CD8-positive, alpha-beta memory T cell (primary cell): ENCODE results near the gene ATXN7L3. TPM values are rescaled to one million over a fixed set of nuclear protein-coding genes. Genes with fewer than 3 reads are reported as not detected.
"Not testable (repeated sequence)": the region's sequence is repeated elsewhere in the genome, so short reads cannot be mapped to it uniquely, and the experiment has no call there.

Experiments used
- CTCF ChIA-PET: fragments of 350-600 bp; sonication (Branson Sonifier 250); formaldehyde crosslinking; loops from one replicate; lab custom pipeline; 2021; ENCODE audit warnings: antibody characterized with exemption; lab: Charles Lee
- POLR2A ChIA-PET: fragments of 350-600 bp; sonication (Branson Sonifier 250); formaldehyde crosslinking; loops from one replicate; lab custom pipeline; 2021; ENCODE audit warnings: antibody characterized with exemption; lab: Charles Lee
- DNase-seq, 5 donors: peaks; one replicate each; pipeline versions ENCODE4 v3.0.0 to v3.0.0-alpha.2; 2020 to 2022; ENCODE audit warnings: mixed read lengths in 1 of 5
- H3K27ac ChIP-seq: one replicate; pipeline ENCODE4 v1.7.0; 2013; ENCODE audit warnings: low read depth, mild to moderate bottlenecking, low read length, moderate library complexity
- H3K27me3 ChIP-seq: 2 replicates; pipeline ENCODE4 v1.7.0; 2013; ENCODE audit warnings: low read length, mild to moderate bottlenecking; ENCODE audit not compliant: insufficient read depth, poor library complexity, severe bottlenecking
- H3K36me3 ChIP-seq: 2 replicates; pipeline ENCODE4 v1.7.0; 2013; ENCODE audit warnings: mild to moderate bottlenecking, low read length, moderate library complexity; ENCODE audit not compliant: insufficient read depth
- H3K4me1 ChIP-seq: 2 replicates; pipeline ENCODE4 v1.7.0; 2013; ENCODE audit warnings: mild to moderate bottlenecking, low read length, moderate library complexity; ENCODE audit not compliant: insufficient read depth
- H3K4me3 ChIP-seq: 2 replicates; pipeline ENCODE4 v1.7.0; 2013; ENCODE audit warnings: mild to moderate bottlenecking, low read length
- H3K9me3 ChIP-seq: 2 replicates; pipeline ENCODE4 v1.7.0; 2013; ENCODE audit warnings: mild to moderate bottlenecking, low read length
- H3K27ac Mint-ChIP-seq, 8 donors: one replicate each; pipeline ENCODE4 v1.8.0; 2020 to 2021; ENCODE audit warnings: mixed read lengths in 8 of 8, mild to moderate bottlenecking in 6 of 8, inconsistent platforms in 3 of 8, moderate library complexity in 3 of 8
- H3K27me3 Mint-ChIP-seq, 2 donors: one replicate each; pipeline ENCODE4 v1.8.0; 2020 to 2021; ENCODE audit warnings: mixed read lengths in 2 of 2, mild to moderate bottlenecking in 1 of 2, moderate library complexity in 1 of 2
- H3K36me3 Mint-ChIP-seq, 3 donors: one replicate each; pipeline ENCODE4 v1.8.0; 2020 to 2021; ENCODE audit warnings: mixed read lengths in 3 of 3, inconsistent platforms in 1 of 3, mild to moderate bottlenecking in 1 of 3
- H3K4me1 Mint-ChIP-seq, 3 donors: one replicate each; pipeline ENCODE4 v1.8.0; 2020 to 2021; ENCODE audit warnings: mixed read lengths in 3 of 3, inconsistent platforms in 1 of 3, mild to moderate bottlenecking in 1 of 3
- H3K4me3 Mint-ChIP-seq, 7 donors: one replicate each; pipeline ENCODE4 v1.8.0; 2020 to 2021; ENCODE audit warnings: mixed read lengths in 7 of 7, mild to moderate bottlenecking in 6 of 7, moderate library complexity in 4 of 7, inconsistent platforms in 2 of 7
- H3K9me3 Mint-ChIP-seq, 5 donors: one replicate each; pipeline ENCODE4 v1.8.0; 2020 to 2022; ENCODE audit warnings: mixed read lengths in 5 of 5, mild to moderate bottlenecking in 3 of 5, moderate library complexity in 2 of 5, inconsistent platforms in 1 of 5
- polyA plus RNA-seq: library from polyadenylated mRNA; unstranded; fragments of 300-500 nt; fragmentation: Illumina TruSeq; gene quantifications from one replicate; pipeline ENCODE4 v1.2.3, GENCODE V29; 2021
- total RNA-seq, 2 experiments: library from RNA; stranded (reverse); gene quantifications; one replicate each; pipeline ENCODE4 v1.2.3, GENCODE V29; 2021

ATXN7L3 gene
- total and polyA plus RNA-seq, 3 experiments from 2014 or later = 15.4 to 111 (median 96.6) TPM

GRCh38 chr17:44167181-44167861 is 32.4 kb downstream of the ATXN7L3 start:
- Histone ChIP-seq H3K36me3 (no peaks in the 10 kb centered on the region), H3K9me3 (no peaks in the 10 kb centered on the region), H3K4me1 (peaks cover 7% of the 10 kb centered on the region), H3K27ac (no peak overlapping the region), H3K27me3 (no peaks in the 10 kb centered on the region), H3K4me3 (no peak overlapping the region)
- Mint-ChIP-seq H3K4me1 (peaks cover 4 to 9% (median 8%) of the 10 kb centered on the region in 3 donors), H3K9me3 (no peaks in the 10 kb centered on the region), H3K27ac (no peak overlapping the region), H3K27me3 (peaks cover 0 to 1% of the 10 kb centered on the region in 2 donors), H3K36me3 (no peaks in the 10 kb centered on the region), H3K4me3 (no peak overlapping the region)
- no peak for DNase-seq
- ChIA-PET CTCF (interaction anchor here (0.9 to 1.0 kb wide), 2 partner anchors 8 to 28 kb away, joined by 3 read pairs; no protein-coding TSS in a partner anchor), POLR2A (interaction anchor here (0.8 kb wide), 1 partner anchor 18 kb away, joined by 3 read pairs; no protein-coding TSS in a partner anchor)

GRCh38 chr17:44164476-44164875 is 35.2 kb downstream of the ATXN7L3 start:
- no peak overlapping the region for H3K4me3 ChIP-seq
- no peak overlapping the region for H3K27ac Mint-ChIP-seq
- H3K9me3 ChIP-seq = no peaks in the 10 kb centered on the region
- H3K36me3 Mint-ChIP-seq = no peaks in the 10 kb centered on the region
- no peak overlapping the region for H3K4me3 Mint-ChIP-seq
- ChIA-PET CTCF (no interaction called here), POLR2A (no interaction called here)
- no peaks in the 10 kb centered on the region for H3K36me3 ChIP-seq
- no peaks in the 10 kb centered on the region for H3K9me3 Mint-ChIP-seq
- H3K27me3 ChIP-seq = no peaks in the 10 kb centered on the region
- no peaks in the 10 kb centered on the region for H3K27me3 Mint-ChIP-seq
- H3K4me1 ChIP-seq = peaks cover 7% of the 10 kb centered on the region
- no peak overlapping the region for H3K27ac ChIP-seq
- no peak for DNase-seq
- H3K4me1 Mint-ChIP-seq = peaks cover 4 to 11% (median 9%) of the 10 kb centered on the region in 3 donors

- ChIA-PET POLR2A (no interaction called here), CTCF (interaction anchor here (0.6 to 0.7 kb wide), 2 partner anchors 10 to 16 kb away, joined by 3 to 4 read pairs; no protein-coding TSS in a partner anchor)
Measured at GRCh38 chr17:44159519-44160210, 40.0 kb downstream of the ATXN7L3 start.

GRCh38 chr17:44155488-44155887 is 44.2 kb downstream of the ATXN7L3 start:
- no peak for DNase-seq
- POLR2A ChIA-PET = no interaction called here
- no peaks in the 10 kb centered on the region for H3K9me3 ChIP-seq
- no peaks in the 10 kb centered on the region for H3K4me1 ChIP-seq
- Mint-ChIP-seq H3K36me3 (no peaks in the 10 kb centered on the region), H3K9me3 (no peaks in the 10 kb centered on the region), H3K27me3 (no peaks in the 10 kb centered on the region), H3K4me3 (no peak overlapping the region), H3K27ac (peak overlapping the region in 1 of 8 donors; percentile 38), H3K4me1 (peaks cover 0 to 5% (median 0%) of the 10 kb centered on the region in 3 donors)
- no peaks in the 10 kb centered on the region for H3K27me3 ChIP-seq
- H3K27ac ChIP-seq = no peak overlapping the region
- H3K4me3 ChIP-seq = no peak overlapping the region
- CTCF ChIA-PET = no interaction called here
- no peaks in the 10 kb centered on the region for H3K36me3 ChIP-seq

More at GRCh38 chr17:44159519-44160210, 40.0 kb downstream of the ATXN7L3 start:
- peak in 1 of 5 donors; percentile 29 for DNase-seq
- Histone ChIP-seq H3K9me3 (no peaks in the 10 kb centered on the region), H3K27ac (no peak overlapping the region), H3K4me3 (no peak overlapping the region), H3K27me3 (no peaks in the 10 kb centered on the region), H3K4me1 (no peaks in the 10 kb centered on the region), H3K36me3 (no peaks in the 10 kb centered on the region)
- Mint-ChIP-seq H3K27ac (peak overlapping the region in 1 of 8 donors; percentile 24), H3K36me3 (no peaks in the 10 kb centered on the region), H3K9me3 (no peaks in the 10 kb centered on the region), H3K27me3 (no peaks in the 10 kb centered on the region), H3K4me1 (peaks cover 0 to 5% (median 0%) of the 10 kb centered on the region in 3 donors), H3K4me3 (no peak overlapping the region)

- Histone ChIP-seq H3K4me1 (no peaks in the 10 kb centered on the region), H3K9me3 (no peaks in the 10 kb centered on the region), H3K4me3 (no peak overlapping the region), H3K27ac (no peak overlapping the region), H3K27me3 (no peaks in the 10 kb centered on the region), H3K36me3 (no peaks in the 10 kb centered on the region)
- CTCF ChIA-PET = no interaction called here
- Mint-ChIP-seq H3K4me1 (no peaks in the 10 kb centered on the region), H3K27ac (peak overlapping the region in 1 of 8 donors; percentile 11), H3K9me3 (no peaks in the 10 kb centered on the region), H3K4me3 (no peak overlapping the region), H3K27me3 (no peaks in the 10 kb centered on the region), H3K36me3 (no peaks in the 10 kb centered on the region)
- DNase-seq = no peak
- POLR2A ChIA-PET = no interaction called here
Measured at GRCh38 chr17:44152875-44153274, 46.8 kb downstream of the ATXN7L3 start.

- H3K9me3 Mint-ChIP-seq = no peaks in the 10 kb centered on the region
- Histone ChIP-seq H3K9me3 (no peaks in the 10 kb centered on the region), H3K36me3 (no peaks in the 10 kb centered on the region), H3K27ac (no peak overlapping the region), H3K4me3 (no peak overlapping the region), H3K27me3 (no peaks in the 10 kb centered on the region), H3K4me1 (no peaks in the 10 kb centered on the region)
- H3K27me3 Mint-ChIP-seq = peaks cover 0 to 2% of the 10 kb centered on the region in 2 donors
- no peak overlapping the region for H3K4me3 Mint-ChIP-seq
- POLR2A ChIA-PET = no interaction called here
- H3K36me3 Mint-ChIP-seq = no peaks in the 10 kb centered on the region
- CTCF ChIA-PET = no interaction called here
- DNase-seq = no peak
- no peaks in the 10 kb centered on the region for H3K4me1 Mint-ChIP-seq
- H3K27ac Mint-ChIP-seq = peak overlapping the region in 2 of 8 donors; percentile 1 to 92
Measured at GRCh38 chr17:44149750-44150329, 49.8 kb downstream of the ATXN7L3 start.

GRCh38 chr17:44149066-44149465 is 50.6 kb downstream of the ATXN7L3 start:
- H3K4me1 Mint-ChIP-seq, H3K27me3 Mint-ChIP-seq, H3K4me3 Mint-ChIP-seq, H3K4me3 ChIP-seq, DNase-seq, H3K9me3 Mint-ChIP-seq, H3K36me3 Mint-ChIP-seq, H3K27ac ChIP-seq, H3K27me3 ChIP-seq, POLR2A ChIA-PET, H3K4me1 ChIP-seq, H3K36me3 ChIP-seq, H3K9me3 ChIP-seq: not testable (repeated sequence)
- H3K27ac Mint-ChIP-seq = peak overlapping the region in 1 of 8 donors; percentile 55
- CTCF ChIA-PET = interaction anchor here (1.3 kb wide), 1 partner anchor 22 kb away, joined by 3 read pairs; no protein-coding TSS in a partner anchor

GRCh38 chr17:44147812-44148211 is 51.9 kb downstream of the ATXN7L3 start:
- H3K9me3 Mint-ChIP-seq = no peaks in the 10 kb centered on the region
- Histone ChIP-seq H3K27ac (no peak overlapping the region), H3K27me3 (no peaks in the 10 kb centered on the region), H3K4me1 (no peaks in the 10 kb centered on the region), H3K36me3 (no peaks in the 10 kb centered on the region), H3K4me3 (no peak overlapping the region), H3K9me3 (no peaks in the 10 kb centered on the region)
- H3K4me3 Mint-ChIP-seq = no peak overlapping the region
- CTCF ChIA-PET = interaction anchor here (1.8 kb wide), 1 partner anchor 24 kb away, joined by 9 read pairs; the partner anchor contains the start of gene HDAC5
- H3K4me1 Mint-ChIP-seq = no peaks in the 10 kb centered on the region
- H3K36me3 Mint-ChIP-seq = no peaks in the 10 kb centered on the region
- POLR2A ChIA-PET = no interaction called here
- H3K27me3 Mint-ChIP-seq = peaks cover 0 to 3% of the 10 kb centered on the region in 2 donors
- no peak overlapping the region for H3K27ac Mint-ChIP-seq
- DNase-seq = no peak
